ENCODE results near the gene ELF1.

DNA sequence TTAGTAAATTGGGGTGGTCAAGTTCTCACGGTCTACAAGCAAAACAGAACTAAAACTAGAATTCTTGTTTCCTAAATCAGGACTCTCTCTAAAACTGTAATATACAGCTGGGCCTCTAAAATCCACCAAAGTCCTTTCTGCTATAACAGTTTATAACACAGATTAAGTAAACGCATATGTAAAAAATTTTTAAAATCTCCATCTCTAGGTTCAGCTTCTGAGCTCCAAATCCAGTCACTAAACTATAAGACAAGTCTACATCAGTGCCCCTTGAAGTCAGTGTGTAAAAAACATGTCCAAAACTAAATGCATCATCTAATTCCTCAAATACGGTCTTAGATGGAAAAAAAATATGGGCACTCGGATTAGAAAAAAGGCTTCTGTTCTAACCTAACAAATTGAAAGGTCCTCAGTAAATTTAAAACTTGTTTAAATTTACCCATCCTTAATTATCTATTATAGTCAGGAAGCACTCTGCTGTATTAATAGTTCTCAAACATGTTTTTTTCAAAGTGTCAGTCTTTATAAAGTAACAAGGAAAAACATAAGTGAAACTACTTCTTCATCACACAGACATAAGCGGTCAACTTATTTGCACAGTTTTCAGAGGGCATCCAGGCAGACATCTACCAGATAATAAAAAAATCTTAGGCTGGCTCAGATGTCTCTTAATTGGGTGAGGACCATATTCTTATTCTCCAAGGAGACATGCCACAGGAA lies 33.6 kb downstream of the ELF1 start:
- TF ChIP-seq GATA2 (IDR thresholded peaks at IDR 0.05; ENCODE audit: low read depth, low read length) (no peak), GATA3 (IDR thresholded peaks at IDR 0.05; ENCODE audit: low read depth, low read length) (no peak)

Data from SH-SY5Y (cell line).